Measurements from ENCODE around the gene IFTAP.

- TF ChIP-seq POLR2A (IDR thresholded peaks at IDR 0.05) (no peak), CTCF (IDR thresholded peaks at IDR 0.05 in 4 of 5, conservative IDR thresholded peaks at IDR 0.05 in 1 of 5) (no peak)
These were observed 99.0 kb downstream of the IFTAP start for GRCh38 chr11:36693139-36693843.

All from gastrocnemius medialis (tissue), 4 donors.